Esophagus muscularis mucosa (tissue), 3 donors: ENCODE results near the gene ASIC1.

Experiments
- CTCF ChIP-seq, 3 experiments: fragments of 200-600 bp in 2 of 3; fragments of 450-650 bp in 1 of 3; sonication (generic) in 2 of 3; IDR thresholded peaks; one replicate each; pipeline ENCODE4 v1.5.1; 2017 to 2019; ENCODE audit warnings: antibody characterized with exemption in 3 of 3, mild to moderate bottlenecking in 2 of 3, moderate library complexity in 1 of 3
- EP300 ChIP-seq: sonication (generic); formaldehyde crosslinking; IDR thresholded peaks from one replicate; pipeline ENCODE4 v1.6.1; 2017; ENCODE audit warnings: antibody characterized with exemption

GRCh38 chr12:50014342-50014741 lies 43.1 kb upstream of the ASIC1 start:
- TF ChIP-seq CTCF (IDR thresholded peaks at IDR 0.05) (no peak), EP300 (no peak)
